Measurements from ENCODE around the gene HASPIN. TPM values are rescaled to one million over a fixed set of nuclear protein-coding genes. Genes with fewer than 3 reads are reported as not detected.
A peak's percentile ranks its signal among the peaks of the same experiment; 100 is the strongest.

HASPIN gene
- polyA plus RNA-seq, 3 donors: 0.05 TPM; not detected in 2

DNA sequence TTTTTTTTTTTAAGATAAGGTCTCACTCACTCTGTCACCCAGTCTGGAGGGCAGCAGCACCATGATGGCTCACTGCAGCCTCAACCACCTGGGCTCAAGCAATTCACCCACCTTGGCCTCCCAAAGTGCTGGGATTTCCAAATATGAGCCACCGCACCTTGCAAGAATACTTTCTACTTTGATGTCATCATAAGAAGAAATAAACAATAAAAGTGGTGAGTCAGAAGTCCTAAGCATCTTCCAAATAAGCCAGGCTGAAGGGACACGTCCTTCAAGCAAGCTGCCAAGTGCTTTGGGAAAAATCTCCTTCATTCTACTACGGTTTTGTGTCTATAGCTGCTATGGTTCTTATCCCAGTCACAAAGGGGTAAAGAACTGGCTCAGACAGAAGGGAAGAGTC is 20.3 kb downstream of the HASPIN start:
- no peaks in the 10 kb centered on the region for H3K79me2 ChIP-seq (ENCODE audit: insufficient read depth, low read length)
- Mint-ChIP-seq H3K4me3 (no peak overlapping the region), H3K27ac (peak overlapping the region in 1 of 7 donors; percentile 35), H3K4me1 (peaks cover 21% of the 10 kb centered on the region), H3K27me3 (ENCODE audit: low read depth in 3 of 3) (peaks cover 0 to 6% (median 4%) of the 10 kb centered on the region in 3 donors), H3K36me3 (no peaks in the 10 kb centered on the region), H3K9me3 (peaks cover 0 to 9% (median 4%) of the 10 kb centered on the region in 7 donors)
- WGBS (ENCODE audit: insufficient coverage): no CpG with 5 or more reads among the region's 3 CpGs
- H3K4me1 ChIP-seq (ENCODE audit: control insufficient read depth in 1 of 2, insufficient read depth in 2 of 2, low read length in 2 of 2): peaks cover 16 to 18% of the 10 kb centered on the region in 2 donors
- no peaks in the 10 kb centered on the region for H3K36me3 ChIP-seq (replicated peaks in 1 of 2; ENCODE audit: control insufficient read depth in 1 of 2, insufficient read depth in 2 of 2, low read length in 2 of 2)
- no peaks in the 10 kb centered on the region for H4K20me1 ChIP-seq (ENCODE audit: insufficient read depth, low read length)
- H3K4me2 ChIP-seq (replicated peaks; ENCODE audit: extremely low read depth, low read length, poor library complexity, severe bottlenecking): no peak overlapping the region
- intact Hi-C loops (cut with micrococcal nuclease): no loop called here
- TF ChIP-seq, protein P1, sequence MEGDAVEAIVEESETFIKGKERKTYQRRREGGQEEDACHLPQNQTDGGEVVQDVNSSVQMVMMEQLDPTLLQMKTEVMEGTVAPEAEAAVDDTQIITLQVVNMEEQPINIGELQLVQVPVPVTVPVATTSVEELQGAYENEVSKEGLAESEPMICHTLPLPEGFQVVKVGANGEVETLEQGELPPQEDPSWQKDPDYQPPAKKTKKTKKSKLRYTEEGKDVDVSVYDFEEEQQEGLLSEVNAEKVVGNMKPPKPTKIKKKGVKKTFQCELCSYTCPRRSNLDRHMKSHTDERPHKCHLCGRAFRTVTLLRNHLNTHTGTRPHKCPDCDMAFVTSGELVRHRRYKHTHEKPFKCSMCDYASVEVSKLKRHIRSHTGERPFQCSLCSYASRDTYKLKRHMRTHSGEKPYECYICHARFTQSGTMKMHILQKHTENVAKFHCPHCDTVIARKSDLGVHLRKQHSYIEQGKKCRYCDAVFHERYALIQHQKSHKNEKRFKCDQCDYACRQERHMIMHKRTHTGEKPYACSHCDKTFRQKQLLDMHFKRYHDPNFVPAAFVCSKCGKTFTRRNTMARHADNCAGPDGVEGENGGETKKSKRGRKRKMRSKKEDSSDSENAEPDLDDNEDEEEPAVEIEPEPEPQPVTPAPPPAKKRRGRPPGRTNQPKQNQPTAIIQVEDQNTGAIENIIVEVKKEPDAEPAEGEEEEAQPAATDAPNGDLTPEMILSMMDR (IDR thresholded peaks at IDR 0.05): no peak
- no peaks in the 10 kb centered on the region for H3K9me3 ChIP-seq (replicated peaks in 1 of 2; ENCODE audit: control insufficient read depth in 1 of 2, insufficient read depth in 1 of 2, low read length in 2 of 2)
- H3K4me3 ChIP-seq (replicated peaks in 1 of 3; ENCODE audit: low read depth in 2 of 3, low read length in 3 of 3): no peak overlapping the region
- no peak overlapping the region for H3K27ac ChIP-seq (ENCODE audit: low read depth in 1 of 2, low read length in 2 of 2)
- DNase-seq: no peak
- no peaks in the 10 kb centered on the region for H3K27me3 ChIP-seq (ENCODE audit: control insufficient read depth in 2 of 2, insufficient read depth in 2 of 2, low read length in 2 of 2)
- no peak overlapping the region for H2AFZ ChIP-seq (ENCODE audit: insufficient read depth, low read depth, low read length, poor library complexity, severe bottlenecking)
- no peak overlapping the region for H3K9ac ChIP-seq (ENCODE audit: insufficient read depth, low read length, poor library complexity, severe bottlenecking)

DNA sequence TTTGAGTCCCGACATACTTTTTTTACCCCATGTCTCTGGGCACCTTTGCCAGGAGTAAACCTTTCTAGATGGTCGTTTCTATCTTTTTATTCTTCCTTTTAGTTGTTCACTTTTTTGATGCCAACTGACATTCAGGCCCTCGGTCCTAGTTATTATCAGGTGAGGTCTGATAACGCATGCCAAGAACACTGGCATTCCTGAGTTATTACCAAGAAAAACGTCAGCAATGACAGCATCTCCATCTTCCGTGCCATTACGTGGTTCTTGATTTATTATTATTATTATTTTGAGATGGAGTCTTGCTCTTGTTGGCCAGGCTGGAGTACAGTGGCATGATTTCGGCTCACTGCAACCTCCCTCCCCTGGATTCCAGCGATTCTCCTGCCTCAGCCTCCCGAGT is 21.4 kb downstream of the HASPIN start:
- no peak for DNase-seq
- Histone ChIP-seq H3K27ac (ENCODE audit: low read depth in 1 of 2, low read length in 2 of 2) (no peak overlapping the region), H3K9me3 (replicated peaks in 1 of 2; ENCODE audit: control insufficient read depth in 1 of 2, insufficient read depth in 1 of 2, low read length in 2 of 2) (no peaks in the 10 kb centered on the region), H3K4me3 (replicated peaks in 1 of 3; ENCODE audit: low read depth in 2 of 3, low read length in 3 of 3) (no peak overlapping the region), H3K79me2 (ENCODE audit: insufficient read depth, low read length) (no peaks in the 10 kb centered on the region), H3K27me3 (ENCODE audit: control insufficient read depth in 2 of 2, insufficient read depth in 2 of 2, low read length in 2 of 2) (no peaks in the 10 kb centered on the region), H3K36me3 (replicated peaks in 1 of 2; ENCODE audit: control insufficient read depth in 1 of 2, insufficient read depth in 2 of 2, low read length in 2 of 2) (no peaks in the 10 kb centered on the region), H4K20me1 (ENCODE audit: insufficient read depth, low read length) (no peaks in the 10 kb centered on the region), H2AFZ (ENCODE audit: insufficient read depth, low read depth, low read length, poor library complexity, severe bottlenecking) (no peak overlapping the region), H3K4me1 (ENCODE audit: control insufficient read depth in 1 of 2, insufficient read depth in 2 of 2, low read length in 2 of 2) (peaks cover 17 to 18% of the 10 kb centered on the region in 2 donors), H3K9ac (ENCODE audit: insufficient read depth, low read length, poor library complexity, severe bottlenecking) (no peak overlapping the region), H3K4me2 (replicated peaks; ENCODE audit: extremely low read depth, low read length, poor library complexity, severe bottlenecking) (no peak overlapping the region)
- Mint-ChIP-seq H3K27me3 (ENCODE audit: low read depth in 3 of 3) (peaks cover 0 to 6% (median 4%) of the 10 kb centered on the region in 3 donors), H3K9me3 (peaks cover 0 to 7% (median 4%) of the 10 kb centered on the region in 7 donors), H3K4me1 (peaks cover 25% of the 10 kb centered on the region), H3K36me3 (no peaks in the 10 kb centered on the region), H3K27ac (no peak overlapping the region), H3K4me3 (no peak overlapping the region)
- intact Hi-C loops (cut with micrococcal nuclease): no loop called here
- TF ChIP-seq, protein P1 (IDR thresholded peaks at IDR 0.05): no peak
- 97% methylated on average over 5 of the region's 10 CpGs for WGBS (ENCODE audit: insufficient coverage)

Measured in CD14-positive monocyte (primary cell).